GM12878 (cell line): ENCODE data around the gene TBC1D25. TPM values are rescaled to one million over a fixed set of nuclear protein-coding genes. Genes with fewer than 3 reads are reported as not detected.
A peak's percentile ranks its signal among the peaks of the same experiment; 100 is the strongest.

Experiments
- ATAC-seq: fragments of 200-7000 bp; cut with Tn5 transposase; 3 replicates; pipeline ENCODE4 v1.9.1; 2020; ENCODE audit warnings: mild to moderate bottlenecking, moderate library complexity
- BruUV-seq: library from RNA; stranded (reverse); fragments of 400-500 nt; replicated peaks from 2 replicates; lab custom pipeline; 2021; lab: Mats Ljungman, UMichigan
- CTCF ChIA-PET: fragments of 300-600 bp; sonication (Branson Sonifier 250); formaldehyde crosslinking; extraction: SDS; loops from one replicate; lab custom pipeline; 2021; ENCODE audit warnings: inconsistent platforms; lab: Yijun Ruan, JAX
- POLR2A ChIA-PET: fragments of 350-600 bp; formaldehyde crosslinking; extraction: SDS; loops from one replicate; lab custom pipeline; 2021; ENCODE audit warnings: inconsistent platforms; lab: Charles Lee
- RAD21 ChIA-PET: fragments of 300-600 bp; sonication (Branson Sonifier 250); formaldehyde crosslinking; loops from one replicate; lab custom pipeline; 2023; ENCODE audit warnings: antibody characterized with exemption; ENCODE audit not compliant: unreplicated experiment; lab: Charles Lee
- SMC1A ChIA-PET: fragments of 300-600 bp; sonication (Branson Sonifier 250); formaldehyde crosslinking; loops from one replicate; lab custom pipeline; 2023; ENCODE audit not compliant: unreplicated experiment, uncharacterized antibody; lab: Charles Lee
- DNase-seq: peaks from one replicate; pipeline ENCODE4 v3.0.0-alpha.2; 2011; ENCODE audit warnings: low read depth, low spot score
- FAIRE-seq: peaks from 3 replicates; lab custom pipeline; 2011; peaks lifted over from hg19 to GRCh38; lab: Jason Lieb, UNC
- H2AFZ ChIP-seq: 2 replicates; pipeline ENCODE4 v1.6.0; 2011; ENCODE audit warnings: low read depth, low read length, control low read depth; ENCODE audit not compliant: control insufficient read depth
- H3K27ac ChIP-seq: 2 replicates; pipeline ENCODE4 v1.5.1; 2011; ENCODE audit warnings: control low read depth; ENCODE audit not compliant: control insufficient read depth, insufficient read depth
- H3K27me3 ChIP-seq, 2 experiments: replicated peaks in 1 of 2; 2 replicates each; pipeline versions ENCODE4 v1.6.0 to v1.6.1; 2011; ENCODE audit warnings: low read length in 1 of 2; ENCODE audit not compliant: control insufficient read depth in 2 of 2, insufficient read depth in 2 of 2
- H3K36me3 ChIP-seq, 2 experiments: 2 replicates each; pipeline ENCODE4 v1.5.1; 2011; ENCODE audit warnings: low read length in 1 of 2; ENCODE audit not compliant: control insufficient read depth in 2 of 2, insufficient read depth in 2 of 2
- H3K4me1 ChIP-seq: 2 replicates; pipeline ENCODE4 v1.6.1; 2011; ENCODE audit warnings: mild to moderate bottlenecking, low read length, moderate library complexity, mixed read lengths; ENCODE audit not compliant: control insufficient read depth, insufficient read depth
- H3K4me2 ChIP-seq: 2 replicates; pipeline ENCODE4 v1.6.0; 2011; ENCODE audit warnings: control low read depth; ENCODE audit not compliant: control insufficient read depth, insufficient read depth
- H3K4me3 ChIP-seq: fragments of 200-600 bp; sonication (generic); 2 replicates; pipeline ENCODE4 v1.5.1; 2016
- H3K79me2 ChIP-seq: 2 replicates; pipeline ENCODE4 v1.6.0; 2011; ENCODE audit warnings: low read length; ENCODE audit not compliant: control insufficient read depth, insufficient read depth
- H3K9ac ChIP-seq: 2 replicates; pipeline ENCODE4 v1.8.0; 2011; ENCODE audit warnings: low read length, control low read depth, mixed read lengths; ENCODE audit not compliant: control insufficient read depth, insufficient read depth
- H3K9me3 ChIP-seq: replicated peaks from 3 replicates; pipeline ENCODE4 v1.5.1; 2011; ENCODE audit warnings: mild to moderate bottlenecking, low read length; ENCODE audit not compliant: control insufficient read depth, insufficient read depth
- H4K20me1 ChIP-seq: 2 replicates; pipeline ENCODE4 v1.6.0; 2011; ENCODE audit not compliant: control insufficient read depth, insufficient read depth
- RAD21 ChIP-seq: IDR thresholded peaks from 2 replicates; pipeline ENCODE4 v1.6.1; 2011; ENCODE audit warnings: mild to moderate bottlenecking, low read depth, low read length, moderate library complexity; ENCODE audit not compliant: insufficient read depth
- TAF1 ChIP-seq: IDR thresholded peaks from 2 replicates; pipeline ENCODE4 v1.6.1; 2011; ENCODE audit warnings: mild to moderate bottlenecking, low read depth, low read length, borderline replicate concordance
- WGBS: methylation state at CpG from one replicate; pipeline ENCODE4 v1.1.6; 2016; ENCODE audit warnings: low lambda C conversion rate; ENCODE audit not compliant: insufficient replicate concordance, insufficient coverage; ENCODE audit errors: missing lambda C conversion rate; 5-methylcytosine and 5-hydroxymethylcytosine counted together
- in situ Hi-C: fragments of 300-500 bp; cut with MboI; formaldehyde crosslinking; loops from 9 replicates; pipeline ENCODE4 v1.14.3; 2018; ENCODE audit warnings: mixed read lengths
- intact Hi-C: fragments of 100-400 bp; cut with micrococcal nuclease; formaldehyde crosslinking; loops from one replicate; pipeline ENCODE4 v1.14.2; 2022; ENCODE audit not compliant: unreplicated experiment
- polyA plus RNA-seq, 11 experiments: library from polyadenylated mRNA; depleted of rRNA in 4 of 11; unstranded in 6 of 11; stranded (reverse) in 5 of 11; fragments of >200 nt; fragmentation: Nextera tagmentation in 4 of 11; fragmentation: Illumina TruSeq in 1 of 11; extraction: Ambion mirVana in 4 of 11; extraction: Trizol in 1 of 11; gene quantifications; 1 replicate in 1 of 11; 2 replicates in 10 of 11; pipeline versions ENCODE4 v1.2.1 to v1.2.3, GENCODE V29; 2011 to 2016; ENCODE audit warnings: inconsistent platforms in 2 of 11, missing spikeins in 2 of 11, low read depth in 1 of 11
- total RNA-seq, 4 experiments: library from RNA; depleted of rRNA in 3 of 4; stranded (reverse); fragments of >200 nt in 3 of 4; fragmentation: Illumina TruSeq in 1 of 4; extraction: Trizol in 1 of 4; gene quantifications; 2 replicates each; pipeline versions ENCODE4 v1.2.1 to v1.2.3, GENCODE V29; 2013 to 2021
- TF ChIP-seq, protein P1 (sequence below): fragments of 450-650 bp; IDR thresholded peaks from 2 replicates; pipeline ENCODE4 v1.6.1; 2014; ENCODE audit warnings: mild to moderate bottlenecking
- TF ChIP-seq, protein P2 (sequence below), 3 experiments: IDR thresholded peaks in 2 of 3; conservative IDR thresholded peaks in 1 of 3; 2 replicates each; pipeline ENCODE4 v1.5.1; 2011; ENCODE audit warnings: low read depth in 3 of 3, low read length in 3 of 3, mild to moderate bottlenecking in 3 of 3, control low read depth in 2 of 3, moderate library complexity in 2 of 3, inconsistent platforms in 1 of 3, mixed read lengths in 1 of 3; ENCODE audit not compliant: control insufficient read depth in 2 of 3, insufficient read depth in 1 of 3; ENCODE audit errors: extremely low read depth in 1 of 3

Gene TBC1D25
- total and polyA plus RNA-seq, 10 of the 15 experiments (the other 5 are each of a cell fraction or from before 2014, with no cell fraction given), result 0.79 to 17.3 (median 10.0) TPM

- intact Hi-C loops (no loop called here), in situ Hi-C loops (loop anchor here (10.0 kb wide), 1 partner anchor 408 kb away; no protein-coding TSS in a partner anchor)
- Histone ChIP-seq H4K20me1 (no peaks in the 10 kb centered on the region), H3K4me1 (no peaks in the 10 kb centered on the region), H3K9me3 (no peaks in the 10 kb centered on the region; the same call in 2 of the 3 replicates), H3K9ac (no peak overlapping the region), H3K36me3 (no peaks in the 10 kb centered on the region), H3K4me3 (no peak overlapping the region), H3K4me2 (no peak overlapping the region), H3K27me3 (no peaks in the 10 kb centered on the region), H3K79me2 (no peaks in the 10 kb centered on the region), H2AFZ (no peak overlapping the region), H3K27ac (no peak overlapping the region)
- POLR2A ChIA-PET, result no interaction called here
- ATAC-seq (no peak), FAIRE-seq (no peak), DNase-seq (no peak)
- SMC1A ChIA-PET, result no interaction called here
- CTCF ChIA-PET, result interaction anchor here (1.0 to 2.6 kb wide), 3 partner anchors 14 to 657 kb away, joined by 3 to 17 read pairs (median 6); no protein-coding TSS in a partner anchor
- BruUV-seq, result no TSS peak
- whole genome bisulfite sequencing, result 26% methylated on average over 7 of the region's 7 CpGs
- TF ChIP-seq, protein P1, sequence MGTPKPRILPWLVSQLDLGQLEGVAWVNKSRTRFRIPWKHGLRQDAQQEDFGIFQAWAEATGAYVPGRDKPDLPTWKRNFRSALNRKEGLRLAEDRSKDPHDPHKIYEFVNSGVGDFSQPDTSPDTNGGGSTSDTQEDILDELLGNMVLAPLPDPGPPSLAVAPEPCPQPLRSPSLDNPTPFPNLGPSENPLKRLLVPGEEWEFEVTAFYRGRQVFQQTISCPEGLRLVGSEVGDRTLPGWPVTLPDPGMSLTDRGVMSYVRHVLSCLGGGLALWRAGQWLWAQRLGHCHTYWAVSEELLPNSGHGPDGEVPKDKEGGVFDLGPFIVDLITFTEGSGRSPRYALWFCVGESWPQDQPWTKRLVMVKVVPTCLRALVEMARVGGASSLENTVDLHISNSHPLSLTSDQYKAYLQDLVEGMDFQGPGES, result no peak
- RAD21 ChIA-PET, result no interaction called here
Observed at GRCh38 chrX:48492293-48492910, 47.1 kb upstream of the TBC1D25 start.

DNA sequence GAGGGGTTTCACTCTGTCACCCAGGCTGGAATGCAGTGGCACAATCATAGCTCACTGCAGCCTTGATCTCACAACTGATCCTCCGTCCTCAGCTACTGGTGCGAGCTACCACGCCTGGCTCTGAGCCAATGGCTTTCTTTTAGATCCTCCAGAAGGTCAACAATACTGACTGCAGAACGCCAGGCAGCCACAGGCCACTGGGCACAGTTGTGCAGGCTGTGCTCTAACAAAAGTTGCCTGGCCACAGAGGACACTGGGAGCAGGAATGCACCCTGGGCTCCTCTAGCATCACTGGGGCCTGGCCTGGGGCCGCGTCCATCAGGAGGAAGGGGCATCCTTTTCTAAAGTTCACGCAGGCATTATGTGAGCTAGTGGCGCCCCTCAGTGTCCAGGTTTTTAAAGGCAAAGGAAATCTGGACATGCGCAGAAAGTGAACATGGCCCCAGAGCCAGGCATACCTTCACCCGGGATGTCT, 45.6 kb upstream of the TBC1D25 start:
- H3K9me3 ChIP-seq, result no peaks in the 10 kb centered on the region; the same call in 2 of the 3 replicates
- H3K27ac ChIP-seq, result no peak overlapping the region
- no peaks in the 10 kb centered on the region for H3K79me2 ChIP-seq
- SMC1A ChIA-PET, result no interaction called here
- in situ Hi-C loops, result loop anchor here (10.0 kb wide), 1 partner anchor 409 kb away; no protein-coding TSS in a partner anchor
- no peaks in the 10 kb centered on the region for H3K36me3 ChIP-seq
- no peaks in the 10 kb centered on the region for H3K27me3 ChIP-seq
- no peak overlapping the region for H3K9ac ChIP-seq
- intact Hi-C loops, result loop anchor here (1.0 kb wide), 1 partner anchor 411 kb away; no protein-coding TSS in a partner anchor
- H3K4me3 ChIP-seq, result no peak overlapping the region
- H2AFZ ChIP-seq, result no peak overlapping the region
- ATAC-seq (peak; percentile 27; the same call in 2 of the 3 replicates), DNase-seq (no peak), FAIRE-seq (no peak)
- RAD21 ChIA-PET, result interaction anchor here (0.7 to 1.5 kb wide), 2 partner anchors 62 to 410 kb away, joined by 3 to 6 read pairs; no protein-coding TSS in a partner anchor
- no TSS peak for BruUV-seq
- 9% methylated on average over 10 of the region's 10 CpGs for WGBS
- TF ChIP-seq RAD21, result peak; percentile 45
- TF ChIP-seq, protein P2, sequence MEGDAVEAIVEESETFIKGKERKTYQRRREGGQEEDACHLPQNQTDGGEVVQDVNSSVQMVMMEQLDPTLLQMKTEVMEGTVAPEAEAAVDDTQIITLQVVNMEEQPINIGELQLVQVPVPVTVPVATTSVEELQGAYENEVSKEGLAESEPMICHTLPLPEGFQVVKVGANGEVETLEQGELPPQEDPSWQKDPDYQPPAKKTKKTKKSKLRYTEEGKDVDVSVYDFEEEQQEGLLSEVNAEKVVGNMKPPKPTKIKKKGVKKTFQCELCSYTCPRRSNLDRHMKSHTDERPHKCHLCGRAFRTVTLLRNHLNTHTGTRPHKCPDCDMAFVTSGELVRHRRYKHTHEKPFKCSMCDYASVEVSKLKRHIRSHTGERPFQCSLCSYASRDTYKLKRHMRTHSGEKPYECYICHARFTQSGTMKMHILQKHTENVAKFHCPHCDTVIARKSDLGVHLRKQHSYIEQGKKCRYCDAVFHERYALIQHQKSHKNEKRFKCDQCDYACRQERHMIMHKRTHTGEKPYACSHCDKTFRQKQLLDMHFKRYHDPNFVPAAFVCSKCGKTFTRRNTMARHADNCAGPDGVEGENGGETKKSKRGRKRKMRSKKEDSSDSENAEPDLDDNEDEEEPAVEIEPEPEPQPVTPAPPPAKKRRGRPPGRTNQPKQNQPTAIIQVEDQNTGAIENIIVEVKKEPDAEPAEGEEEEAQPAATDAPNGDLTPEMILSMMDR (IDR thresholded peaks at IDR 0.05 in 2 of 3, conservative IDR thresholded peaks at IDR 0.05 in 1 of 3; ENCODE audit: control insufficient read depth in 2 of 3, extremely low read depth in 1 of 3, insufficient read depth in 1 of 3, low read depth in 3 of 3, low read length in 3 of 3), result peak in 1 of 3 experiments; percentile 30; a peak in 3 of 6 replicates
- TF ChIP-seq TAF1, result no peak
- POLR2A ChIA-PET, result interaction anchor here (0.5 to 0.7 kb wide), 2 partner anchors 28 to 404 kb away, joined by 4 read pairs; no protein-coding TSS in a partner anchor
- no peaks in the 10 kb centered on the region for H4K20me1 ChIP-seq
- H3K4me2 ChIP-seq, result no peak overlapping the region
- no peaks in the 10 kb centered on the region for H3K4me1 ChIP-seq
- CTCF ChIA-PET, result interaction anchor here (0.6 to 2.6 kb wide), 3 partner anchors 404 to 431 kb away, joined by 3 to 17 read pairs (median 4); no protein-coding TSS in a partner anchor
